HG03108 (cell line): ENCODE results near the gene NYNRIN.
"Not testable (repeated sequence)": the region's sequence is repeated elsewhere in the genome, so short reads cannot be mapped to it uniquely, and the experiment has no call there.

ENCODE experiments used
- ATAC-seq: cut with Tn5 transposase; IDR thresholded peaks from one replicate; pipeline ENCODE4 v1.9.1; 2021; ENCODE audit warnings: moderate library complexity; ENCODE audit not compliant: unreplicated experiment

The NYNRIN gene

GRCh38 chr14:24398653-24399446 lies at the start of gene NYNRIN:
TSS of gene NYNRIN (plus strand) at chr14:24399003. CDS start at chr14:24399247, 244 bp downstream.
- no peak for ATAC-seq

- ATAC-seq: no peak
These were observed 49.1 kb upstream of the NYNRIN start for GRCh38 chr14:24349742-24350141.

- ATAC-seq: no peak
These were observed 47.3 kb upstream of the NYNRIN start for GRCh38 chr14:24351517-24351916.

GRCh38 chr14:24353559-24354481 lies 45.0 kb upstream of the NYNRIN start:
- no peak for ATAC-seq

GRCh38 chr14:24354482-24354825 lies 44.3 kb upstream of the NYNRIN start:
- ATAC-seq: not testable (repeated sequence)

GRCh38 chr14:24355009-24355408 lies 43.8 kb upstream of the NYNRIN start:
- ATAC-seq: no peak

GRCh38 chr14:24356208-24356607 lies 42.6 kb upstream of the NYNRIN start:
- no peak for ATAC-seq

- ATAC-seq: no peak
These were observed 38.5 kb upstream of the NYNRIN start for GRCh38 chr14:24360281-24360680.

GRCh38 chr14:24361326-24361725 lies 37.5 kb upstream of the NYNRIN start:
- ATAC-seq: no peak

- no peak for ATAC-seq
These were observed 36.4 kb upstream of the NYNRIN start for GRCh38 chr14:24362241-24362960.

GRCh38 chr14:24363401-24363800 lies 35.4 kb upstream of the NYNRIN start:
- no peak for ATAC-seq

- no peak for ATAC-seq
These were observed 34.0 kb upstream of the NYNRIN start for GRCh38 chr14:24364841-24365240.

GRCh38 chr14:24365600-24366412 lies 33.0 kb upstream of the NYNRIN start:
- ATAC-seq: peak; percentile 28

- peak; percentile 67 for ATAC-seq
These were observed 32.4 kb upstream of the NYNRIN start for GRCh38 chr14:24366413-24366720.

GRCh38 chr14:24366721-24367513 lies 31.9 kb upstream of the NYNRIN start:
- ATAC-seq: peak; percentile 25

- no peak for ATAC-seq
These were observed 31.1 kb upstream of the NYNRIN start, which contains the start of gene NFATC4 for GRCh38 chr14:24367514-24368211. TSS of gene NFATC4 (plus strand) at chr14:24368184. CDS start at chr14:24368341, 157 bp downstream.

GRCh38 chr14:24368212-24368561 lies 30.6 kb upstream of the NYNRIN start:
- no peak for ATAC-seq

GRCh38 chr14:24368562-24369252 lies 30.1 kb upstream of the NYNRIN start:
- no peak for ATAC-seq

GRCh38 chr14:24369463-24369862 lies 29.3 kb upstream of the NYNRIN start:
- ATAC-seq: no peak
